Measurements from ENCODE around the gene SFXN3.
A peak's percentile ranks its signal among the peaks of the same experiment; 100 is the strongest.

The SFXN3 gene

DNA sequence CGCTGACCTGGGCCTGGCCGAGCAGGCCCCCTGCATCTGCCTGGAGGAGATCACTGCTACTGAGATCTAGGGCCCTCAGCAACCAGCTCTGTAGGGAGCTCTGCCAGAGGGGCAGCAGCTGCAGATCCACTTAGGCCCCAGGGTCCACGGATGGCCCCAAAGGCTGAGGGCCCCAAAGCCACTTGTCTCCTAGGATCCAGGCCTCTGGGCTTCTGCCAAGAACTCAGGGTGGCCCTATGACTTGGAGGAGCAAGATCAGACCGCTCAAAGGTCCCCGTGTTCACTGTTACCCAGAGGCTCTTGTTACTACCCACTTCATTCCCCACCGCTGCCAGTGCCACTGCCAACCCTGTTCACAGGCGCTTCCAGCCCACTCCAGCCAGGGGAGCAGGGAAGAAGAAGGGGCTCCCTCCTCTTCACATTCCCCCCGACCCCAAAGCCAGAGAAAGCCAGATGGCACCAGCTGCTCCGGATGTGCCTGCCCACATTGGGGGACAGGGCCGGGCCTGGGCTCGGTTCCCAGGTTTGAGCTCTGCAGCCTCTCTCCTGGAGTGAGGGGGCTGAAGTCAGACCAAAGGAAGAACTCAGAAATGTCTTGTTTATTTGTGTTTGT lies 23.8 kb upstream of the SFXN3 start:
- Histone ChIP-seq H3K27ac (ENCODE audit: low read depth, low read length) (no peak overlapping the region), H3K9ac (ENCODE audit: low read length in 5 of 5) (peak overlapping the region in 1 of 5 donors; percentile 47), H3K27me3 (ENCODE audit: control insufficient read depth in 5 of 5, insufficient read depth in 4 of 5, low read length in 5 of 5) (no peaks in the 10 kb centered on the region), H3K4me3 (ENCODE audit: low read depth in 1 of 5, low read length in 5 of 5) (no peak overlapping the region), H3K4me1 (ENCODE audit: control insufficient read depth in 5 of 5, insufficient read depth in 5 of 5, low read length in 5 of 5) (peaks cover 5 to 52% (median 34%) of the 10 kb centered on the region in 5 donors), H3K36me3 (ENCODE audit: control insufficient read depth in 5 of 5, insufficient read depth in 5 of 5, low read length in 5 of 5) (peaks cover 0 to 51% (median 45%) of the 10 kb centered on the region in 5 donors), H3K9me3 (ENCODE audit: control insufficient read depth in 5 of 5, low read length in 5 of 5) (no peaks in the 10 kb centered on the region)

DNA sequence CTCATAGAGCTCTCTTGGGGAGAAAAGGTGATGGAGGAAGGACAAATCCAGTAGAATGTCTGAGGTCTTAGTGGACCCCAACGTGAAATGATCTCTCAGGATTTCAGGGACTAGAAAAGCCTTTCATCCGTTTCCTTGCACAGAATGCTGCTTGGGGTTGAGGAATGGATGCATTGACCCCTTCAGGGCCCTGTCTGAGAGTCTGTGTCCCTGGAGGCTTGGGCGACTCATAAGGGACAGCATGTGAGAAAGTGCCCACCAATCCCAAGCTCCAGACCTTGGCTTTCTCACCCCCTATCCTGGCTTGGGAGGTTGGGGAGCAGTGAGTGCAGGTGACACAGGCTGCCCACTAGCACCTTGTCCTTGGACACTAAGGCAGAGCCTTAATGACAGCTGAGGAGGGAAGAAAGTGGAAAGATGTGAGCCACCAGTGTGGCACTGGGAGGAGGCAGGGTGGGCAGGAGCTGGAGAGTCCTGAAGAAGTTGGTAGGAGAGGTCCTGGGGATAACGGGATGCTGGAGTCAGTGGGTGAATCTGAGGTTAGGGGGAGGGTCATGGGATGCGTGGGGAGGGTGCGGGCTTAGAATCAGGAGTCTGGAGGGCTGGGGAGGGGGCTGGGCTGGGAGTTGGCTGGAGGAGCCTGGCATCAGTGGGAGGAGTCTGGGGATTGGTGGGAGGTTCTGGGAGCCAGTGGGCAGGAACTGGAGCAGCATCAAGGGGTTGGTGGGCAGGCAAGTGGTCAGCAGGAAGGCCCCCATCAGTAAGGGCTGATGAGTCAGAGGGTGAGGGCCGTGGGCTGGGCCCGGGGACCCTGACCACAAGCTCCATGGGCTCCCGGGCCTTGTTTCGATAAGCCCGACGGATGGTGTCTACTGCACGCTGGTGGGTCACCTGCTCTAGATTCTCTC lies 22.9 kb upstream of the SFXN3 start:
- no peak overlapping the region for H3K9ac ChIP-seq (ENCODE audit: low read length in 5 of 5)
- H3K27ac ChIP-seq (ENCODE audit: low read depth, low read length), result no peak overlapping the region
- H3K4me3 ChIP-seq (ENCODE audit: low read depth in 1 of 5, low read length in 5 of 5), result no peak overlapping the region
- peaks cover 8 to 52% (median 34%) of the 10 kb centered on the region in 5 donors for H3K4me1 ChIP-seq (ENCODE audit: control insufficient read depth in 5 of 5, insufficient read depth in 5 of 5, low read length in 5 of 5)
- no peaks in the 10 kb centered on the region for H3K27me3 ChIP-seq (ENCODE audit: control insufficient read depth in 5 of 5, insufficient read depth in 4 of 5, low read length in 5 of 5)
- H3K9me3 ChIP-seq (ENCODE audit: control insufficient read depth in 5 of 5, low read length in 5 of 5), result no peaks in the 10 kb centered on the region
- H3K36me3 ChIP-seq (ENCODE audit: control insufficient read depth in 5 of 5, insufficient read depth in 5 of 5, low read length in 5 of 5), result peaks cover 0 to 42% (median 36%) of the 10 kb centered on the region in 5 donors

DNA sequence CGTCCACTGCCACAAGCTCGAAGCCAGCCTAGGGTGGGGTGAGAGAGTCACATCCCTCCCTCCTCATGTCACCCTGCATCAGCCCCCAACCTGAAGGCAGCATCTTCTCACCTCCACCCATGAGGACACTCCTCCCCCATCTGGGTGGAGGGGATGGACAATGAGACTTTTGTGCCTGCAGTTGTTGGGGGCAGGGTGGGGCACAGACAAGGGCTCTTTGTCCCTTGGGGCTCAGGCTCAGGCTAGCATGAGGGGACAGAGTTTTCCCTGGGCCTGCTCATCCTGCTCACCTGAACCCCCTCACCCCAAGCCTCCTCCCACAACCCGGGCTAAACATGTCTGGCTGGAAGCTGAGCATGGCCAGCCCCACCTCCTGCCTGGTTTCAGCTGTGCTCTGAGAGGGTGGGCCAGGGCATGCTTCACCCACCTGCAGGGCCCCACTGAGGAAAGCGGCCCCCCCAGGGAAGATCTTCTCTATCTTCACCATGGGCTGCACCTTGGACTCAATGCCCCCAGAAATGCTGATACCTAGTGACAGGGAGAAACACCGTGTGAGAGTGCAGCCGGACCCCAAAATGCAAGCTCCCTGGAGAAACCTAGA lies 22.1 kb upstream of the SFXN3 start:
- Histone ChIP-seq H3K9me3 (ENCODE audit: control insufficient read depth in 5 of 5, low read length in 5 of 5) (no peaks in the 10 kb centered on the region), H3K4me1 (ENCODE audit: control insufficient read depth in 5 of 5, insufficient read depth in 5 of 5, low read length in 5 of 5) (peaks cover 11 to 50% (median 32%) of the 10 kb centered on the region in 5 donors), H3K9ac (ENCODE audit: low read length in 5 of 5) (no peak overlapping the region), H3K27me3 (ENCODE audit: control insufficient read depth in 5 of 5, insufficient read depth in 4 of 5, low read length in 5 of 5) (no peaks in the 10 kb centered on the region), H3K4me3 (ENCODE audit: low read depth in 1 of 5, low read length in 5 of 5) (no peak overlapping the region), H3K36me3 (ENCODE audit: control insufficient read depth in 5 of 5, insufficient read depth in 5 of 5, low read length in 5 of 5) (peaks cover 0 to 34% (median 28%) of the 10 kb centered on the region in 5 donors), H3K27ac (ENCODE audit: low read depth, low read length) (no peak overlapping the region)

DNA sequence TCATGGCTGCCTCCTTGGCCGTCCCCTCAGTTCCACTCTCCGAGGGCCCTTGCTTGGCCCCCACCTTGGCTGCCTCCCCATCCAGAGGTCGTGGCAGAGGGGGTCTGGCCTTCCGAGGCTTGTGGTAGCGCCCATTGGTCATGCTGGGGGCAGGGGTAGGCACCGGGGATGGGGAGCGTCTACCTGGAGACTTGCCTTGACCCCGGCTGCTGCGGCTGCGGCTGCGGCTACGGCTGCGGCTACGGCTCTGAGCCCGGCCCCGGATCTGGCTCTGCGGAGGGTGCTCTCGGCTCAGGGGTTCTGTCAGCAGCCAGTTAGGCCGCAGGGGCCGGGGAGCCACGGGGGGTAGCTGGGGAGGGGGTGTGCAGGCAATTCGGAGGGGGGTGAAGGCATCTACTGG lies 20.7 kb upstream of the SFXN3 start:
- Histone ChIP-seq H3K4me1 (ENCODE audit: control insufficient read depth in 5 of 5, insufficient read depth in 5 of 5, low read length in 5 of 5) (peaks cover 14 to 39% (median 21%) of the 10 kb centered on the region in 5 donors), H3K9me3 (ENCODE audit: control insufficient read depth in 5 of 5, low read length in 5 of 5) (no peaks in the 10 kb centered on the region), H3K27ac (ENCODE audit: low read depth, low read length) (no peak overlapping the region), H3K27me3 (ENCODE audit: control insufficient read depth in 5 of 5, insufficient read depth in 4 of 5, low read length in 5 of 5) (no peaks in the 10 kb centered on the region), H3K9ac (ENCODE audit: low read length in 5 of 5) (no peak overlapping the region), H3K4me3 (ENCODE audit: low read depth in 1 of 5, low read length in 5 of 5) (no peak overlapping the region), H3K36me3 (ENCODE audit: control insufficient read depth in 5 of 5, insufficient read depth in 5 of 5, low read length in 5 of 5) (peaks cover 0 to 22% (median 21%) of the 10 kb centered on the region in 5 donors)

DNA sequence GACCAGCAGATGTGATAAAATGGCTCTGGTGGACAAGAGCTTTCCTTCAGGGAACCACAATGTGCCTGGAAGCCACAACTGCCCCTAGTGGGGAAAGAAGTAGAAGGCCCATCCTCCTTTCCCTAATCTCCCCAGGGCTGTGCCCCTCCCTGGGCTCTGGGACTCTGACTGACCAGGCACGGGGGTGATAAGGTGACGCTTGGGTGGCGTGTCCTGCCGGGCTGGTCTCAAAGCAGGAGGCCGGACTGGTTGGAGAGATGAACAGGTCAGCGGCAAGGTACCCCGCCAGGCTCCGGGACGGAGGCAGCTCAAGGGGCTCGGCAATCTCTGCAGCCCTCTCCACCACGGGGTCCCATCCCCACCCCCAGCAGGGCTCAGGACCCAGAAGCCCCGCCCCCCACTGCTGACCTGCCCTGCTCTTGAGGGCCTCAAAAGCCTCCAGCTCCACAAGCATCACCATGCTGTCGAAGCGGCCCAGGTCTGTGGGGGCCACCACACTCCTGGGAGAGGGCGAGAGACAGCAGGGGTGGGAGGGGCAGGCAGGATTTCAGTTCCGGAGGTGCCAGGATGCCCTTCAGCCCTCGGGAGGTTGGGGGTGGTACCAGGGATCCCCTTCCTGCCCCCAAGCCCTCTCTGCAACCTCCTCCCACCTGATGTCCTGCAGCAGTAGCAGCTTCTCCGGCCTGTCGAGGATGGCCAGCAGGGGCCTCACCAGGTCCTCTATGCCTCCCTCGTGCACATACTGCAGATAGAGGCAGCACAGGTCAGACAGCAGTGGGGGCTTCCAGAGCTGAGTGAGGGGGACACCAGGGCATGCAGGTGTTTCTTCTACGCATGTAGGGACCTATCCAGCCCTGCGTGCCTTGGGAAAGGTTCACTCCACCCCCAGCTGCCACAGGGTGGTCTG lies 19.3 kb upstream of the SFXN3 start:
- Histone ChIP-seq H3K4me3 (ENCODE audit: low read depth in 1 of 5, low read length in 5 of 5) (no peak overlapping the region), H3K36me3 (ENCODE audit: control insufficient read depth in 5 of 5, insufficient read depth in 5 of 5, low read length in 5 of 5) (peaks cover 0 to 8% (median 7%) of the 10 kb centered on the region in 5 donors), H3K27me3 (ENCODE audit: control insufficient read depth in 5 of 5, insufficient read depth in 4 of 5, low read length in 5 of 5) (peaks cover 0 to 4% (median 3%) of the 10 kb centered on the region in 5 donors), H3K27ac (ENCODE audit: low read depth, low read length) (no peak overlapping the region), H3K4me1 (ENCODE audit: control insufficient read depth in 5 of 5, insufficient read depth in 5 of 5, low read length in 5 of 5) (peaks cover 14 to 30% (median 19%) of the 10 kb centered on the region in 5 donors), H3K9me3 (ENCODE audit: control insufficient read depth in 5 of 5, low read length in 5 of 5) (no peaks in the 10 kb centered on the region), H3K9ac (ENCODE audit: low read length in 5 of 5) (no peak overlapping the region)

DNA sequence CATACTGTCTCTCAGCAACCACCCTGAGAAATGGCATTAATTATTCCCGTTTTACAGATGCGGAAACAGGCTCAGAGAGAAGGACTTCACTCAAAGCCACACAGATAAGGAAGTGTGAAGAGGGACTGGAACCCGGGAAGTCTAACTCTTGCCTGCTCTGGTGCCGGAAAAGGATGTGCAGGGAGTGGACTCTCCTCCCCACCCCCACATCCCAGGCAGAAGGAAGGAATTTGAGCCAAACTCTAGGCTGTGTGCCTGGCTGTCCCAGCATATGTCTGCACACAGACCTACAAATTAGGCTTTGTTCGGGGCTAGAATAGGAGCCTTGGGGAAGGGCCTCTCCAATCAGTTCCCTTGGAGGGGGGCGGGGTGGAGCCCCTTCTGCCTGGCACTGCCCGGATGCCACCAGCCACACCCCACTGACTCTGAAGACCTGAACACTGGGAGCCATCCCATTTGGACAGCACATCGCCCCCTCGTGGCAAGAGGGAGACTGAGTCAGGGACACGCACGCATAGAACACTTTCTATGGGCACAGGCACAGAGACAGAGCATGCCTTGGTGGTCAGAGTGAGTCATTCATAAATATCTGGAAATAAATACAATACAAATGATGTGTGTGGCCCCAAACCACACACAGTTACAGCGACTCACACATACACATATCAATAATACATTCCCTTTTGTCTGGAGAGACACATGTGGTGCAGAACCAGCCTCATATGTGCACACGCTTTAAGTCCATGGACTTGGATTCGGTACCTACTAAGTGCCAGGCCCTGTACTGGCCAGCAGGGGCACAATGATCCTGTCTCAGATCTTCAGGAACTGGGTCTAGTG lies 18.3 kb upstream of the SFXN3 start:
- Histone ChIP-seq H3K36me3 (ENCODE audit: control insufficient read depth in 5 of 5, insufficient read depth in 5 of 5, low read length in 5 of 5) (no peaks in the 10 kb centered on the region), H3K27ac (ENCODE audit: low read depth, low read length) (peak overlapping the region; percentile 60), H3K4me3 (ENCODE audit: low read depth in 1 of 5, low read length in 5 of 5) (no peak overlapping the region), H3K27me3 (ENCODE audit: control insufficient read depth in 5 of 5, insufficient read depth in 4 of 5, low read length in 5 of 5) (peaks cover 0 to 9% (median 5%) of the 10 kb centered on the region in 5 donors), H3K9me3 (ENCODE audit: control insufficient read depth in 5 of 5, low read length in 5 of 5) (no peaks in the 10 kb centered on the region), H3K4me1 (ENCODE audit: control insufficient read depth in 5 of 5, insufficient read depth in 5 of 5, low read length in 5 of 5) (peaks cover 12 to 22% (median 18%) of the 10 kb centered on the region in 5 donors), H3K9ac (ENCODE audit: low read length in 5 of 5) (no peak overlapping the region)

DNA sequence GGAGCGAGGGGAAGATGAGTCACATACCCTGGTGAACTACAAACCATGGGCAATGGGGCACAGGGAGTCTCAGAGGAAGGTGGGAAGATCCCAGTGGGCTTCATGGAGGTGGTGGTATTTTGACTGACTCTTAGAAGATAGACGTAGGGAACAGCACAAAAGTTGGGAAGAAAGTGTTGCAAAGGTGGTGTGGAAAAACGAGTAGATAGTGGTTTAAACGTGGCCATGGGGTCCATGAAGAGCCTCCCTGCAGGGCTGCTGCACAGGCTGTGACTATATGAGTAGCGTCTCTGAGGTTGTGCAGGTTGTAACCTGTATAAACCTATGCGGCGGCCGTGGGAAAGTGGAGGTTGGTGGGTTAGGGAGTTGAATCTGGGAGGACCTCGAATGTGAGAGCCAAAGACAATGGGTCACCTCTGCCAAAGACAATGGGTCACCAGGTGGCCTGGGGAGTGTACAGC lies 17.6 kb upstream of the SFXN3 start:
- Histone ChIP-seq H3K9me3 (ENCODE audit: control insufficient read depth in 5 of 5, low read length in 5 of 5) (no peaks in the 10 kb centered on the region), H3K4me3 (ENCODE audit: low read depth in 1 of 5, low read length in 5 of 5) (no peak overlapping the region), H3K27me3 (ENCODE audit: control insufficient read depth in 5 of 5, insufficient read depth in 4 of 5, low read length in 5 of 5) (peaks cover 0 to 9% (median 5%) of the 10 kb centered on the region in 5 donors), H3K9ac (ENCODE audit: low read length in 5 of 5) (no peak overlapping the region), H3K27ac (ENCODE audit: low read depth, low read length) (peak overlapping the region; percentile 60), H3K4me1 (ENCODE audit: control insufficient read depth in 5 of 5, insufficient read depth in 5 of 5, low read length in 5 of 5) (peaks cover 11 to 25% (median 22%) of the 10 kb centered on the region in 5 donors), H3K36me3 (ENCODE audit: control insufficient read depth in 5 of 5, insufficient read depth in 5 of 5, low read length in 5 of 5) (no peaks in the 10 kb centered on the region)

DNA sequence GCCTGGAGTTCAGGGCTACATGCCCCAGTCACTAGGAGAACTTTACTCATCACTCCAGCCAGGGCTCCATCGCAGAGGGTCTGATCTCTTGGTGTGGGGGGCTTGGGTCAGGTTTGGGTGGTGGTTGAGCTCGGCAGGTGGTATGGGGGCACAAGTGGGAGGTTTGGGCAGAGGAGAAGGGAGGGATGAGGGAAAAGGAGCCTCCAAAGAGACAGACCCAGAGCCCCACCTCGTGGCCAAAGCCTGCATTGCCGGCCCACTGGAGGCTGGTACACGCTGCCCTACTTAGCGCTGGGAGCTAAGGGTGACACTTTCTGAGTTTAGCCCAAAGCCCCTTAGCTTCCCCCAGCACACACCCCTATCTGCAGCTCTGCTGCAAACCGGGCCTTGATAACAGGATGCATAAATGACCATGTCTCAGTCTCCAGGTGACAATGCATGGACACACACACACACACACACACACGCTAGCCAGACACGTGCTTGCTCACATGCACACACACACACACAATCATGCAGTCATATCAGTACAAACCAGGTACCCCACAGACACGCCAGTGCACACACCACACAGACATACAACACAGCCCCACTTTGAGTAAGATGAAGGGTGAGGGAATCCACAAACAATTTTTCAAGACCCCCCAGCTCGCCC lies 16.7 kb upstream of the SFXN3 start:
- Histone ChIP-seq H3K4me3 (ENCODE audit: low read depth in 1 of 5, low read length in 5 of 5) (no peak overlapping the region), H3K27me3 (ENCODE audit: control insufficient read depth in 5 of 5, insufficient read depth in 4 of 5, low read length in 5 of 5) (peaks cover 0 to 9% (median 5%) of the 10 kb centered on the region in 5 donors), H3K9me3 (ENCODE audit: control insufficient read depth in 5 of 5, low read length in 5 of 5) (no peaks in the 10 kb centered on the region), H3K9ac (ENCODE audit: low read length in 5 of 5) (no peak overlapping the region), H3K4me1 (ENCODE audit: control insufficient read depth in 5 of 5, insufficient read depth in 5 of 5, low read length in 5 of 5) (peaks cover 11 to 34% (median 31%) of the 10 kb centered on the region in 5 donors), H3K27ac (ENCODE audit: low read depth, low read length) (no peak overlapping the region), H3K36me3 (ENCODE audit: control insufficient read depth in 5 of 5, insufficient read depth in 5 of 5, low read length in 5 of 5) (no peaks in the 10 kb centered on the region)
